GM19372 (cell line): Measurements from ENCODE around the gene AUTS2.

ENCODE experiments used
- ATAC-seq: cut with Tn5 transposase; IDR thresholded peaks from one replicate; pipeline ENCODE4 v1.9.1; 2021; ENCODE audit warnings: mild to moderate bottlenecking, low read depth, moderate library complexity; ENCODE audit not compliant: unreplicated experiment

AUTS2 gene

DNA sequence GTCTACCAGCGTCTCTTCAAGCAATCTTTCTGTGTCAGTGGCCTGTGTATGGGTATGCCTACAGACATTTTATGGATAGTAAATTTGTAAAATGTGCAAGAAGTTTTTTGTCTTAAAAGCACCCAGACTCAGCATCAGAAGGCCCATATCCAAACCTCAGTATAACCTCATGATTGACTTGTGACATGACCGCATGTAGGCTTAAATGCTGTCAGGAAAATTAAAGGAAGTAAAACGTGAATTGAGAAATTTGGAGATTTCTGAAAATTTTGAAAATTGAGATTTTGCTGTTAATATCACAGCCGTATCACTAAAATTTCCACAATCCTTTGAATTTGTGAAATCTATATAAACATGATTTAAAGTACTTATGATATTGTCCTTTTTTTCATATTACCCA lies 410.2 kb downstream of the AUTS2 start:
- ATAC-seq: no peak

DNA sequence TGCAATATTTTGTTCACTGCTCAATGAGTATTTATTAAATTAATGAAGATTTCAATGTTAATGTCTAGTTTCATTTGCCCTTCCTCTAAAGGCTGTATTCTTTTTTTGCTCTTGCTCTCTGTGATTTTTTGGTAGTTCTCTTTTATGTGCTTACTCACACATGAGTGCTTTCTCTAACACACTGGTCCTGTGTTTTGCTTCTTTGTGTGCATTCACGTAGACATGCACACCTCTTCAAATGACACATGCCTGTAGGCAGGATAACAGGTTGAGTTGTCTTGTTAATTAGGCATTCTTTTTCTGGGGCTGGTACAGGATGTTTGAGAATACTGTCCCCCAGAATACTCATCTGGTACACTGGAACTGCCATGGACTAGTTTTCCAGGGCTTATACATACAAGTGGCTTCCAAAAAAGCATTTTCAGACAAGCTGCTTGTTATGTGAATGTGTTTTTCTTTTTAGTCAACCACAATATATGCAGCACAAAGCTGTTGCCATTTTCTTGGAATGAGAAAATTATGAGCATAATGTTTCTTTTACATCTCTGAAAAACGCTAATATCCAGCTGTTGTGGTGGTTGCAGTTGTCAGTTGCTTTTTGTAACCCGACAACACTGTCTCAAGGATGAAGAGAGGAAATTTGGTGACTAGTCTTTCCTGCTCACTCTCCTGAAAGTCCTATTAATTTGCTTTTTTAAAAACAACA lies 416.4 kb downstream of the AUTS2 start:
- no peak for ATAC-seq

DNA sequence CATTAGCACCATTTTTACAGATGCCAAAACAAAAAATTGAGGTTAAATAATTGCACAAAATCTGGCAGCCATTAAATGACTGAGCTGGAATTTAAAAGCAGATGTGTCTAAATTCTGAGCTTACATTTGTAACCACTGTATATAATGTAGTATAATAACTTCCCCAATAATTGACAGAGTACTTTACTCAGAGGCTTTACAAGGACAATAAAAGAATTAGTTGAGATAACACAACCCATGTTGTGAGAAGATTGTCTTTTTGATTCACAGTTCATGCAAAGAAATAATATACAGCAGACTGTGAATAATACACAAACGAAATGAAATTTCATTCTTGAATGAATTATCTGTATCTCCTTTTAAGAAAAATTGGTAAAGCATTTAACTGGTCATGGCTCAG lies 417.1 kb downstream of the AUTS2 start:
- ATAC-seq: no peak

DNA sequence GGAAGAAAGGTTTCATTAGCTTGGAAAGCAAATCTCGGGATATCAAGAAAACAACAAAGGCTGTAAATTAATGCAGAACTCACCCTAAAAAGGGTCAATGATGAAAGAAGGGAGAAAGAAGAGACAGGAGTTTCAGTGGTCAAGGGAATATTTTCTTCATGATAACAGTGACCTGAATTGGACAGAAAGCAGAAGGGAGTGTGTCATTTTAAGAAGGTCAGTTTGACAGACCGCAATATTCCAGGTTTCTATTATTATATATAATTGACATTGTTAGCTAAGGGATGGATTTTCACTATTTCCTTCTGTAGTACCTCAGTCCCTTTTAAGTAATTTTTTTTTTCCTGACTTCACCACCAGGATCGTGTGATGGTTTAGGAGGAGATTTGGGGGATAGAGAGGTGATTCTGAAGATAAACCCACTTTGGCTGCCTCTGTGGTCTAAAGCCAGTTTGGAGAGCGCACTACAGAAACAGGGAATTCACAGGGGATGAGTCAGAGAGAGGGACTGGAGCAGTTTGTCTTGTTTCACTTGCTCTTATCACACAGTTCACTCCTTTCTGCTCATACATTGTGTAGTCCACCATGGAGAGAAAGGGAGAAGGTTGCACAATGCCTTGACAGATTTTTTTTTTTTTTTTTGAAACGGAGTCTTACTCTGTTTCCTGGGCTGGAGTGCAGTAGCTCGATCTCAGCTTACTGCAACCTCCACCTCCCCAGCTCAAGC lies 417.9 kb downstream of the AUTS2 start:
- no peak for ATAC-seq

- no peak for ATAC-seq
Observed at GRCh38 chr7:70017357-70017756, 419.1 kb downstream of the AUTS2 start.

- ATAC-seq: no peak
Observed at GRCh38 chr7:70018700-70019099, 420.4 kb downstream of the AUTS2 start.

GRCh38 chr7:70027867-70028266 lies 429.6 kb downstream of the AUTS2 start:
- ATAC-seq: no peak

- ATAC-seq: no peak
Observed at GRCh38 chr7:70028620-70029019, 430.3 kb downstream of the AUTS2 start.

- no peak for ATAC-seq
Observed at GRCh38 chr7:70029993-70030392, 431.7 kb downstream of the AUTS2 start.

GRCh38 chr7:70030745-70031144 lies 432.5 kb downstream of the AUTS2 start:
- ATAC-seq: no peak

GRCh38 chr7:70031245-70031644 lies 433.0 kb downstream of the AUTS2 start:
- ATAC-seq: no peak

DNA sequence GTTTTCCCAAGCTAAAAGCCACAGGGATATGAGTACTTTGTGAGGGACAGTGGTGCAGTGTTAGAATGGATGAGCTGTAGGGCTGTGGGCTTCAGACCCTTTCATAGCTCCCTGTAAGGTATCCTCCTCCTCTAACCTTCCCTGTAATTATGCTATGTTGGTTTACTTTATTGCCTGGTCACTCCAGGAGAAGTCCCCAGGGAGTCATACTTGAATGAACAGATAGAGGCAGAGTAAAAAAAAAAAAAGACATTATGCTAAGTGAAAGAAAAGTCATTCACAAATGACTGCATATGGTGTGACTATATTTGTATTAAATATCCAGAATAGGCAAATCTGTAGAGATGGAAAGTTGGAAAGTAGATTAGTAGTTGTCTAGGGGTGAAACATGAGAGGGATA lies 434.4 kb downstream of the AUTS2 start:
- no peak for ATAC-seq

- ATAC-seq: no peak
Observed at GRCh38 chr7:70033226-70033625, 435.0 kb downstream of the AUTS2 start.

DNA sequence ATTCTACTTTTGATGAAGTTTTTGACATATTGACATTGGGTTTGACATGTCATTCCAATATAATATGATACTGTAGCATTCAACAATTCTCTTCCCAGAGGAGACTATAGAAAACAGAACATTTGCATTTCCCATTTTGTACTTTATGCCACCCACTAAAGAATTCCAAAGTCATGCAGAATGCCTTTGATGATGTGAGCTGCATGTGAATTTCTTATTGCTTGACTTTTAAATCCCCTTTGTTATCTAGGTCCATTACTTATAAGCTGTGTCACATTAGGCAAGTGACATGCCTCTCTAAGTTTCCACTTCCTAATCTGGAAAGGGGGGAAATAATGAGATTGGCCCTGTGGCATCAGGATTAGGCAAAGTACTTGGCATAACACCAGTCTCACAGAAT lies 436.7 kb downstream of the AUTS2 start:
- no peak for ATAC-seq

DNA sequence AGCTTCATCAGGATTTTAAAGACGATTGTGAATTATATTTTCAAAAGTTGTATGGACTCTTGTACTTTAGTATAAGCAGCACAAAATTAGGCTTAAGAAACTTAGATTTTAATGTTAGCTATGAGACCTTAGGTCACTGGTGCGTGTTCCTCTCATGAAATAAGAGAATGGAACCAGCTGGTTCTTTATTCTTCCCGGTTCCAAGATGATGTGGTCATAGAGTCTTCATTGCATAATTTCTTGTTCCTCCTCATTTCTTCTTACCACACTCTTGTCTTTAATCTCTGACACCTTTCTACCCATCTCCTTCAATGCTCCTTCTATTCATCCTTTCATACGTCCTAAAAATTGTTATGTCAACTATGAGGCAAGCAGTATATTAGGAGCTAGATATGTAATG lies 437.2 kb downstream of the AUTS2 start:
- ATAC-seq: no peak

- ATAC-seq: no peak
Observed at GRCh38 chr7:70035955-70036354, 437.7 kb downstream of the AUTS2 start.

GRCh38 chr7:70036695-70037094 lies 438.4 kb downstream of the AUTS2 start:
- ATAC-seq: no peak

DNA sequence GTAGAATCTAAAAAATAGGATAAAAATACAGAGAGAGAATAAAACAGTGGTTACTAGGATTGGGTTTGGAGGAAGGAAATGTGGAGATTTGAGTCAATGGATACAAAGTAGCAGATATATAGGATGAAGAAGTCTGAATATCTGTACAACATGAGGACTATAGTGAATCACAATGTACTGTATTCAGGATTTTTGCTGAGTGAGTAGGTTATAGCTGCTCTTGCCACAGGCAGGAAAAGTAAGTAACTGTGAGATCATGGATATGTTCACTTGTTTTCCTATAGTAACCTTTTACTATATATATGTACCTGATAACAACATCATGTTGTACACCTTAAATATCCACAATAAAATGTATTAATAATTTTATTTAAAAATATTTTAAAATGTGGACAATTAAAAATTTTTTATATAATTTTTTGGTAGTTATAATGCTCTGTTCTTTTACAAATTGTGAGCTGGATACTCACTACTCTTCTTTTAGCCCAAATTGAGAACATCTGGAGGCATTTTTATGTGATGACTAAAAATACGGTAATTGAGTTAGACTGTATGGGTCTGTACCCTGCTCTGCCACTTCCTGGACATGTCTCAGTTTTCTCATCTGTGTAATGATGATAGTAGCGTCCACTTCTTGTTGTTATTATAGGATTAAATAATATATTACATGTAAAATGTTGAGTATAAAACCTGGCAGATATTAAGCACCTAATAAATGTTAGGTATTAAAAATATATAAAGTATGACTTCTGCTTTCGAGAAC lies 439.1 kb downstream of the AUTS2 start:
- no peak for ATAC-seq

DNA sequence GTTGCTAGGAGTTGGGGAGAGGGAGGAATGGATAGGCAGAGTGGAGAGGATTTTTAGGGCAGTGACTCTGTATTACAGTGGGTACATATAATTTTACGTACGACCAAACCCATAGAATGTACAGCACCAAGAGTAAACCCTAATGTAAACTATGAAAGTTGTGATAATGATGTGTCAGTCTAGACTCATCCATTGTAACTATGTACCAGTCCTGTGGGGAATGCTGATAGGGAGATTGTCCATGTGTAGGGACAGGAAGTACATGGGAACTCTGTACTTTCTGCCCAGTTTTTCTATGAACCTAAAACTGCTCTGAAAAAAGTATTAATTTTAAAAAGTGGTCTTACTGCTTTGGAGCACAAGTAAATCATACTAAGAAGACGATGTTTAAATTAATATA lies 441.8 kb downstream of the AUTS2 start:
- ATAC-seq: no peak

GRCh38 chr7:70040970-70041766 lies 442.9 kb downstream of the AUTS2 start:
- no peak for ATAC-seq

DNA sequence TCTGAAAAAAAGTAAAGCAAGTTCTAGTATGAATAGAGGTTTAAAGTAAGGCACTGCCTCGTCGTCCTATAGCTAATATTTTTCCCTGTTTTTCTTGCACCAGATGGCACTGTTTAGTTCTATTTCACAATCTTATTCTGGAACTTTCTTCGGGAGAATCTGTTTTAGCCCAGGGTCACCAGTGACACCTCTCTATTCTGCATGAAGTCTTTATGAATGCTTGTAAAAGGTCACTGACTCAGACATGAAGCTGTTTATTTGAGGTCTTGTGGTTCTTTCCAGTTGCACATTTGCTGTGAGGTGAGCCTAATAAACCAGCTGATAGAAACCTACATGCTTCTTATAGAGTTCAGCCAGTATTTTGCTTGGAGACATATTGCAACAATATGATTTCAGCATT lies 444.3 kb downstream of the AUTS2 start:
- no peak for ATAC-seq
